ENCODE measurements around the gene PFAS. TPM values are rescaled to one million over a fixed set of nuclear protein-coding genes. Genes with fewer than 3 reads are reported as not detected.
A peak's percentile ranks its signal among the peaks of the same experiment; 100 is the strongest.

The PFAS gene
- total and polyA plus RNA-seq, 2 experiments from 2014 or later = 13.6 to 18.8 TPM

DNA sequence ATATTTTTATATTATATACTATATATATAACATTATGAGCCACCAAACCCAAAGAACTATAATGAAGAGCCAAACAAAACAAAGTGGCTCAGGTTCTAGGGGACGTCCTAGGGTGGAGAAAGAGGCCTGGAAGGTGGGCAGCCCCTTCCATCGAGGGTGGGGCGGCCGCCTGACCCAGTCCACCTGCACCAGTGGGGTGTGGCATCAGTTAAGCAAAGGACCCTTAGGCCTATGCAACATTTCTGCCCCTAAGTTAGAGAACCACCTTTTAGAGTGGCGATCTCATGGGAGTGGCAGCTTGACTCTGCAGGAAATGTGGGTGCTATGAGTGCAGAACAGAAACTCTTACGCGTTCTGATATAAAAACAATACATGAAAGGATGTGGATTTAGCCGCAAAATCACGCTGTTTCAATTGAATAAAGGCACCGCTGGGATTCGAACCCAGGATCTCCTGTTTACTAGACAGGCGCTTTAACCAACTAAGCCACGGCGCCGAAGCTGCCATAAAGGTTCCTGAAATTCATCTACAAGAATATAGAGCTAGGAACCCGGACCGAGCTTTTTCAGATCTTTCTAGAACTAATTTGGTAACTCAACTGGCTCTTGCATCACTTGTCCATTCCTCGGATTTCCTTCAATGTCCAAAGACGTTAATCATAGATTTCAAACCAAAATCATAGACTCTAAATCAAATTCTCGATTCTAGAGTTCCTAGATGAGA lies 23.1 kb upstream of the PFAS start:
- H3K79me2 ChIP-seq = no peaks in the 10 kb centered on the region
- peaks cover 13% of the 10 kb centered on the region for H3K4me1 ChIP-seq (ENCODE audit: insufficient read depth)
- no peak overlapping the region for H3K4me3 ChIP-seq
- H3K36me3 ChIP-seq (replicated peaks; ENCODE audit: insufficient read depth, low read depth) = no peaks in the 10 kb centered on the region
- 44% methylated on average over 20 of the region's 20 CpGs for WGBS (ENCODE audit: low lambda C conversion rate, missing lambda C conversion rate)
- no peaks in the 10 kb centered on the region for H3K9me3 ChIP-seq (ENCODE audit: low read depth)
- peak; percentile 76 for DNase-seq (ENCODE audit: low spot score)
- H3K27ac ChIP-seq = peak overlapping the region; percentile 94
- H2AFZ ChIP-seq = no peak overlapping the region
- no peak for TF ChIP-seq EZH2 (IDR thresholded peaks at IDR 0.05; ENCODE audit: borderline replicate concordance)
- TF ChIP-seq, protein P1, sequence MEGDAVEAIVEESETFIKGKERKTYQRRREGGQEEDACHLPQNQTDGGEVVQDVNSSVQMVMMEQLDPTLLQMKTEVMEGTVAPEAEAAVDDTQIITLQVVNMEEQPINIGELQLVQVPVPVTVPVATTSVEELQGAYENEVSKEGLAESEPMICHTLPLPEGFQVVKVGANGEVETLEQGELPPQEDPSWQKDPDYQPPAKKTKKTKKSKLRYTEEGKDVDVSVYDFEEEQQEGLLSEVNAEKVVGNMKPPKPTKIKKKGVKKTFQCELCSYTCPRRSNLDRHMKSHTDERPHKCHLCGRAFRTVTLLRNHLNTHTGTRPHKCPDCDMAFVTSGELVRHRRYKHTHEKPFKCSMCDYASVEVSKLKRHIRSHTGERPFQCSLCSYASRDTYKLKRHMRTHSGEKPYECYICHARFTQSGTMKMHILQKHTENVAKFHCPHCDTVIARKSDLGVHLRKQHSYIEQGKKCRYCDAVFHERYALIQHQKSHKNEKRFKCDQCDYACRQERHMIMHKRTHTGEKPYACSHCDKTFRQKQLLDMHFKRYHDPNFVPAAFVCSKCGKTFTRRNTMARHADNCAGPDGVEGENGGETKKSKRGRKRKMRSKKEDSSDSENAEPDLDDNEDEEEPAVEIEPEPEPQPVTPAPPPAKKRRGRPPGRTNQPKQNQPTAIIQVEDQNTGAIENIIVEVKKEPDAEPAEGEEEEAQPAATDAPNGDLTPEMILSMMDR (IDR thresholded peaks at IDR 0.05; ENCODE audit: poor library complexity) = no peak
- TF ChIP-seq EZH2phosphoT487 (IDR thresholded peaks at IDR 0.05; ENCODE audit: low read depth, severe bottlenecking, unreplicated experiment) = no peak
- H4K20me1 ChIP-seq (ENCODE audit: insufficient read depth, poor library complexity, severe bottlenecking) = no peaks in the 10 kb centered on the region
- no peaks in the 10 kb centered on the region for H3K27me3 ChIP-seq
- no peaks in the 10 kb centered on the region for H3K9me2 ChIP-seq (replicated peaks; ENCODE audit: insufficient read depth)
- H3K4me2 ChIP-seq = peak overlapping the region; percentile 70

- peaks cover 13% of the 10 kb centered on the region for H3K4me1 ChIP-seq (ENCODE audit: insufficient read depth)
- peak; percentile 94 for DNase-seq (ENCODE audit: low spot score)
- no peaks in the 10 kb centered on the region for H3K9me2 ChIP-seq (replicated peaks; ENCODE audit: insufficient read depth)
- WGBS (ENCODE audit: low lambda C conversion rate, missing lambda C conversion rate) = 6% methylated on average over 32 of the region's 32 CpGs
- peak overlapping the region; percentile 70 for H3K4me2 ChIP-seq
- no peaks in the 10 kb centered on the region for H4K20me1 ChIP-seq (ENCODE audit: insufficient read depth, poor library complexity, severe bottlenecking)
- no peaks in the 10 kb centered on the region for H3K27me3 ChIP-seq
- H3K27ac ChIP-seq = peak overlapping the region; percentile 94
- H3K79me2 ChIP-seq = no peaks in the 10 kb centered on the region
- no peak overlapping the region for H2AFZ ChIP-seq
- peak overlapping the region; percentile 8 for H3K4me3 ChIP-seq
- no peaks in the 10 kb centered on the region for H3K36me3 ChIP-seq (replicated peaks; ENCODE audit: insufficient read depth, low read depth)
- TF ChIP-seq, protein P1 (IDR thresholded peaks at IDR 0.05; ENCODE audit: poor library complexity) = no peak
- no peak for TF ChIP-seq EZH2phosphoT487 (IDR thresholded peaks at IDR 0.05; ENCODE audit: low read depth, severe bottlenecking, unreplicated experiment)
- no peak for TF ChIP-seq EZH2 (IDR thresholded peaks at IDR 0.05; ENCODE audit: borderline replicate concordance)
- no peaks in the 10 kb centered on the region for H3K9me3 ChIP-seq (ENCODE audit: low read depth)
These were observed 22.4 kb upstream of the PFAS start for GRCh38 chr17:8226536-8227237.

GRCh38 chr17:8227238-8227581 lies 21.9 kb upstream of the PFAS start:
- H3K9me3 ChIP-seq (ENCODE audit: low read depth) = no peaks in the 10 kb centered on the region
- no peaks in the 10 kb centered on the region for H3K79me2 ChIP-seq
- H3K9me2 ChIP-seq (replicated peaks; ENCODE audit: insufficient read depth) = no peaks in the 10 kb centered on the region
- no peaks in the 10 kb centered on the region for H3K36me3 ChIP-seq (replicated peaks; ENCODE audit: insufficient read depth, low read depth)
- no peak overlapping the region for H2AFZ ChIP-seq
- no peaks in the 10 kb centered on the region for H3K27me3 ChIP-seq
- no peaks in the 10 kb centered on the region for H4K20me1 ChIP-seq (ENCODE audit: insufficient read depth, poor library complexity, severe bottlenecking)
- H3K27ac ChIP-seq = peak overlapping the region; percentile 94
- peaks cover 13% of the 10 kb centered on the region for H3K4me1 ChIP-seq (ENCODE audit: insufficient read depth)
- no peak for DNase-seq (ENCODE audit: low spot score)
- H3K4me2 ChIP-seq = peak overlapping the region; percentile 70
- peak overlapping the region; percentile 8 for H3K4me3 ChIP-seq
- TF ChIP-seq EZH2phosphoT487 (IDR thresholded peaks at IDR 0.05; ENCODE audit: low read depth, severe bottlenecking, unreplicated experiment) (no peak), EZH2 (IDR thresholded peaks at IDR 0.05; ENCODE audit: borderline replicate concordance) (no peak)
- TF ChIP-seq, protein P1 (IDR thresholded peaks at IDR 0.05; ENCODE audit: poor library complexity) = no peak
- 86% methylated on average over 4 of the region's 4 CpGs for WGBS (ENCODE audit: low lambda C conversion rate, missing lambda C conversion rate)
